Glutamatergic neuron (in vitro differentiated cells): Measurements from ENCODE around the gene AMIGO2. TPM values are rescaled to one million over a fixed set of nuclear protein-coding genes. Genes with fewer than 3 reads are reported as not detected.

Experiments
- DNase-seq: peaks from one replicate; pipeline ENCODE4 v3.0.0; 2022
- H3K27ac Mint-ChIP-seq: one replicate; pipeline ENCODE4 v1.8.0; 2020; ENCODE audit warnings: mild to moderate bottlenecking, mixed read lengths, inconsistent platforms; ENCODE audit not compliant: unreplicated experiment
- H3K27me3 Mint-ChIP-seq: one replicate; pipeline ENCODE4 v1.8.0; 2020; ENCODE audit warnings: mild to moderate bottlenecking, moderate library complexity, mixed read lengths, inconsistent platforms; ENCODE audit not compliant: unreplicated experiment
- H3K36me3 Mint-ChIP-seq: one replicate; pipeline ENCODE4 v1.8.0; 2020; ENCODE audit warnings: mild to moderate bottlenecking, mixed read lengths, inconsistent platforms; ENCODE audit not compliant: unreplicated experiment
- H3K4me1 Mint-ChIP-seq: one replicate; pipeline ENCODE4 v1.8.0; 2020; ENCODE audit warnings: mild to moderate bottlenecking, low read depth, mixed read lengths, inconsistent platforms; ENCODE audit not compliant: unreplicated experiment
- H3K4me3 Mint-ChIP-seq: one replicate; pipeline ENCODE4 v1.8.0; 2020; ENCODE audit warnings: mild to moderate bottlenecking, mixed read lengths, inconsistent platforms; ENCODE audit not compliant: unreplicated experiment
- H3K9me3 Mint-ChIP-seq: one replicate; pipeline ENCODE4 v1.8.0; 2020; ENCODE audit warnings: mild to moderate bottlenecking, moderate library complexity, mixed read lengths, inconsistent platforms; ENCODE audit not compliant: unreplicated experiment
- total RNA-seq: library from RNA; stranded (reverse); fragmentation: NEBNext Ultra II Directional; extraction: Animal tissue kit (Norgen Biotek cat#: 25700); gene quantifications from one replicate; pipeline ENCODE4 v1.2.1, GENCODE V29; 2021; ENCODE audit not compliant: unreplicated experiment
- TF ChIP-seq, protein P1 (sequence below): fragments of 200-600 bp; sonication (generic); IDR thresholded peaks from one replicate; pipeline ENCODE4 v1.5.0; 2021; ENCODE audit not compliant: partially characterized antibody, unreplicated experiment

AMIGO2 gene
- total RNA-seq, 1 donor from 2014 or later, result 1.7 TPM

DNA sequence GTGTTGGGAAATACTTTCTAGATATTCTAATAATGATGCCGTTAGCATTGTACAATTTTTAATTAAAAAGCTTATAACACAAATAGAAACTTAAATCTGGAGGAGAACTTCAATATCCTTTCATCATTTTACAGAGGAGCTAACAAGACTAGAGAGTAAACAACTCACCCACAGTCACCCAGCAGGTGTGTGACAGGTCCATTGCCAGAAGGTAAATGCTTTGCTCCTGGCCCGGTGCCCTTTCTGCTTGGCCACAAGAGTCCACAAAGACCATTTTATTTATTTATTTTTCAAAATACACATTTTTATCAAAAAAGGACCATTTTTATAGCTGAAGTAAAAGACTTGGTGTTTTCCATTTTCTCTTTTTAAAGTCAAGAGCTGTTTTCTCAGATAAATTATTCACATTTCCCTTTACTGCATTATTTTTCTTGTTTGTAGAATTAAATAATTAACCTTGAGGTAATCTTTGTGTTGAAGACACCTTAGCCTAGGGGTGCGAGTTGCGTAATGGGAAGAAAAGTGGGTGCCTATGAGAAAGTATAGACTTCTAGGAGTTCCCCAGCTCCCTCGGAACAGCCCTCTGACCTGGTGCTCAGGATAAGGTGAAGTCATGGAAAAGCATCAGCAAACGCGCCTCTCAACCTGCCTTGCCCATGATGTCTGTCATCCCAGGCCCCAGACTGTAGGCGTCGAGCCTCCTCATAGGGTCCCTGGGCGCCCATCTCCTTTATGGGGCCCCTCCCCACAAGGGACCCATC lies 26.3 kb upstream of the AMIGO2 start:
- H3K36me3 Mint-ChIP-seq, result no peaks in the 10 kb centered on the region
- H3K27me3 Mint-ChIP-seq, result no peaks in the 10 kb centered on the region
- no peaks in the 10 kb centered on the region for H3K9me3 Mint-ChIP-seq
- TF ChIP-seq, protein P1, sequence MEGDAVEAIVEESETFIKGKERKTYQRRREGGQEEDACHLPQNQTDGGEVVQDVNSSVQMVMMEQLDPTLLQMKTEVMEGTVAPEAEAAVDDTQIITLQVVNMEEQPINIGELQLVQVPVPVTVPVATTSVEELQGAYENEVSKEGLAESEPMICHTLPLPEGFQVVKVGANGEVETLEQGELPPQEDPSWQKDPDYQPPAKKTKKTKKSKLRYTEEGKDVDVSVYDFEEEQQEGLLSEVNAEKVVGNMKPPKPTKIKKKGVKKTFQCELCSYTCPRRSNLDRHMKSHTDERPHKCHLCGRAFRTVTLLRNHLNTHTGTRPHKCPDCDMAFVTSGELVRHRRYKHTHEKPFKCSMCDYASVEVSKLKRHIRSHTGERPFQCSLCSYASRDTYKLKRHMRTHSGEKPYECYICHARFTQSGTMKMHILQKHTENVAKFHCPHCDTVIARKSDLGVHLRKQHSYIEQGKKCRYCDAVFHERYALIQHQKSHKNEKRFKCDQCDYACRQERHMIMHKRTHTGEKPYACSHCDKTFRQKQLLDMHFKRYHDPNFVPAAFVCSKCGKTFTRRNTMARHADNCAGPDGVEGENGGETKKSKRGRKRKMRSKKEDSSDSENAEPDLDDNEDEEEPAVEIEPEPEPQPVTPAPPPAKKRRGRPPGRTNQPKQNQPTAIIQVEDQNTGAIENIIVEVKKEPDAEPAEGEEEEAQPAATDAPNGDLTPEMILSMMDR, result no peak
- H3K4me3 Mint-ChIP-seq, result no peak overlapping the region
- no peak for DNase-seq
- H3K4me1 Mint-ChIP-seq, result no peaks in the 10 kb centered on the region
- no peak overlapping the region for H3K27ac Mint-ChIP-seq

DNA sequence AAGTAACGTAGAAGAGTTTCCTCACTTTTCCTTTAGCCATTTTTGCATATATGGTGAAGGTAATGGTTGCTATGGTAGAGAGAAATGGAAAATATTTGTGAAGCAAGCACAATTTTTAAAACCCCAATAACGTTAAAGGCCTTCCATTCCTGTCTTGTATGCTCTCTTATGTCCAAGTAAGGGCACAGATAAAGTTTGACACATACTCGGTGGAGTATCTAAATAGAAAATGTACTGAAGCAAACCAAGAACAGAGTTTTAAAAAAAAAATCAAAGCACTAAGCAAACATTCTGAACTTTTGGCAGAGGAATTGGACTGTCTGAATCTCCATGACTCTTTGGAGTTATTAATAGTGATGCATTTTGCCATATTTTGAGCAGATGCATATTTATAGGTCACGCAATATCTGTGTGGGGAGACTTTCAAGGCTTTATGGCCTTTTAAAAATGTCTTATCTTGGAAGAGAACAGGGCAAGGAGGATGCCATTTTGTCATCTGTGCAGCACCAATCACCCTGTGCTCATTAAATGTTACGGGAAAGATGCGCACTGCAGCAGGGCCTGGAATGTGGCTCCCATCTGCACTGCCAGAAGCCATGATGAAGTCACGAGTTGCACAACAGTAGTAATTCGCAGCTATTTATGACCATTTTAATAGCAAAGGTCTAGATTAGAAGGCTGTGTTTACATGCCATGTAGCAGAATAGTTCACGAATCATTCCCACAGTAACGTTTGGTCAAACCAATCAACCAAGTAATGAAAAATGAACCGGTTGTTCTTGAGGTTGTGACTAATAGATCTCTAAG lies 23.3 kb upstream of the AMIGO2 start:
- H3K36me3 Mint-ChIP-seq, result no peaks in the 10 kb centered on the region
- no peak overlapping the region for H3K27ac Mint-ChIP-seq
- H3K9me3 Mint-ChIP-seq, result no peaks in the 10 kb centered on the region
- DNase-seq, result no peak
- H3K27me3 Mint-ChIP-seq, result no peaks in the 10 kb centered on the region
- TF ChIP-seq, protein P1, result no peak
- no peaks in the 10 kb centered on the region for H3K4me1 Mint-ChIP-seq
- no peak overlapping the region for H3K4me3 Mint-ChIP-seq

DNA sequence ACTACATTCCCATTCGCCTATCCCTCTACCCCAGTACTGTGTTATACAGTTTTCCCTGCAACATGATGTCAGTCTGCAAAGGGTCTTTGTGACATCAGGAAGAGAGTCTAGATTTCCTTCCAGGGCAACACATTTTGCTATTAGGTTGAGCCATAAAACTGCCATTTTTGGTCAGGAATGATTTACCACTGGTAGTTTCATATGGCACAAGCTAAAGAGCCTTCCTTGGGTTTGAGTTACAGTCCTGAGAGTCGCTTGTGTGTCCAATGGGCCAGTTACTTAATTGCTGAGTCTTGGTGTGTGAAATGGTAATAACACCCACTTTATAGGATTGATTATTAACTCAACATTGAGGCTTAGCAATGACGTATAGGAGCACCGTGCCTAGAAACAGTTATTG lies 22.6 kb upstream of the AMIGO2 start:
- no peaks in the 10 kb centered on the region for H3K9me3 Mint-ChIP-seq
- no peak for DNase-seq
- H3K27me3 Mint-ChIP-seq, result no peaks in the 10 kb centered on the region
- H3K4me3 Mint-ChIP-seq, result no peak overlapping the region
- no peaks in the 10 kb centered on the region for H3K4me1 Mint-ChIP-seq
- no peak overlapping the region for H3K27ac Mint-ChIP-seq
- no peaks in the 10 kb centered on the region for H3K36me3 Mint-ChIP-seq
- TF ChIP-seq, protein P1, result no peak

DNA sequence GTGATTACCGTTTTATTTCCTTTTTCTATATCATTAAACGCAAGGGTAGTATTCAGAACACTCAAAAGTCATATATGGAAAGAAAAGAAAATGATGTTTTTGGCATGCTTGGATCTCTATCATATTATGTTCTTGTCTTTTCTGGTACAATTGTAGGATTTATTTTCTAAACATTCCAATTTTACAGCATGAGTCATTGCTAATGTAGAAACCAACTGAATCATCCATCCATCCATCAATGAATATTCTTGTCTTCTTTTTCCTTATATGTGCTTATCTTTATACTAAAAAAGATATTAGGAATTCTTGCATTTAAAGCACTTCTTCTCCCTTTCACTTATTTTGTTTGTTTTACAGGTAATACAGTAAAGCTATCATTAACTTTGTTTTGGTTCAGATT lies 20.4 kb upstream of the AMIGO2 start:
- Mint-ChIP-seq H3K36me3 (no peaks in the 10 kb centered on the region), H3K27me3 (no peaks in the 10 kb centered on the region), H3K27ac (no peak overlapping the region), H3K4me3 (no peak overlapping the region), H3K4me1 (no peaks in the 10 kb centered on the region), H3K9me3 (no peaks in the 10 kb centered on the region)
- TF ChIP-seq, protein P1, result no peak
- DNase-seq, result no peak

DNA sequence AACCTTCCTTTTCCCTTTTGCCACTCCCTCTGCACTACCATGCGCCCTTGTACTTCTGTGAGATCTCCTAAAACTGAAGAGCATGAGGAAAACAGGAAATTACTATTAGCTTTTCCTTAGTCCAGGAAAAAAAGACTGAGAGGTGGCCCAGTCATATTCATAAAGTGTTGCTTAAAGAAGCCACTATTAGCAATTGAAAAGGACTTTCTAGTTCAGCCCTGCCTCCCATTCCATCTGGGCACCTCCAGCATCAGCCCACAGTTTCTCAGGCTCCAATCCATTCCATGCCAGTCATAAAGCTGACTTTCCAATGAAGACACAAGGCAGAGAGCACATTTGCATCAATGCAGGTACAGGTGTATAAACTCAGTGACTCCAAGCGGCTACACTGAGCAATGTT lies 19.9 kb upstream of the AMIGO2 start:
- no peaks in the 10 kb centered on the region for H3K4me1 Mint-ChIP-seq
- no peak overlapping the region for H3K27ac Mint-ChIP-seq
- DNase-seq, result no peak

More for the DNA sequence above, 19.9 kb upstream of the AMIGO2 start:
- TF ChIP-seq, protein P1, result no peak
- Mint-ChIP-seq H3K36me3 (no peaks in the 10 kb centered on the region), H3K27me3 (no peaks in the 10 kb centered on the region), H3K9me3 (no peaks in the 10 kb centered on the region), H3K4me3 (no peak overlapping the region)
